A673 (cell line): ENCODE data around the gene MGLL.

Experiments used
- EZH2 ChIP-seq: fragments of 200-600 bp; sonication (generic); IDR thresholded peaks from 2 replicates; pipeline ENCODE4 v1.6.1; 2017; ENCODE audit warnings: borderline replicate concordance, low read depth, mild to moderate bottlenecking, mixed read lengths, antibody characterized with exemption, low read length; ENCODE audit not compliant: poor library complexity, severe bottlenecking
- TF ChIP-seq, protein P1 (sequence below): fragments of 300-800, 200-600 bp; sonication (generic); conservative IDR thresholded peaks from 2 replicates; pipeline ENCODE4 v1.5.1; 2017; ENCODE audit warnings: low read depth, mild to moderate bottlenecking, antibody characterized with exemption, low read length, moderate library complexity, mixed read lengths

DNA sequence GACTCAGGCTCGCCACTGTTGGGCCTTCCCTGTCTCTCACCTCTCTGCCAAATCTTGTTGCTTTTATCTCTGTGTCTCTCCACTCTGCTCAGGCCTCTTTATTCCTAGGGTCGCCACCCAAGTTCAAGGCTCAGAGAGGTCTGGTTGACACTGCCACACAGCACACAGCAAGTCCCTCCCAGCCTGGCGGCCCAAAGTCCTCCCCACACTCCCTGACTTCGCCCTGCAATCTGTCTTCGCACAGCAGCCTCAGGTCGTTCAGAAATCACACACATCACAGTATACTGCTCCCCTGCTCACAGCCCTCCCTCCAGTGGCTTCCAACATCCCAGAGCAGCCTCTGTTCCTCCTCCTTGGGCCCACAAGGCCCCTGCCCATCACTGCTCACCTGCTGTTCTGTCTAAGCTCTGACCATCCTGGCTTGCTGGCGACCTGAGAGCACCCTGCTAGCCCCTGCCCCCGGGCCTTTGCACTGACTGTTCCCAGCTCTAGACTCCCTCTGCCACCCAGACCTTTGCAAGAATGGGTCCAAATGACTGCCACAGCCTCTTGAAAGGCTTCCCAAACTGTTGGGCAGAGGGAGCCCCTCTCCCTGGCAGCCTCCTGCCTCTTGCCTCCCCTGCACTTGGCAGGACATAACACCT lies 48.4 kb downstream of the MGLL start:
- TF ChIP-seq, protein P1, sequence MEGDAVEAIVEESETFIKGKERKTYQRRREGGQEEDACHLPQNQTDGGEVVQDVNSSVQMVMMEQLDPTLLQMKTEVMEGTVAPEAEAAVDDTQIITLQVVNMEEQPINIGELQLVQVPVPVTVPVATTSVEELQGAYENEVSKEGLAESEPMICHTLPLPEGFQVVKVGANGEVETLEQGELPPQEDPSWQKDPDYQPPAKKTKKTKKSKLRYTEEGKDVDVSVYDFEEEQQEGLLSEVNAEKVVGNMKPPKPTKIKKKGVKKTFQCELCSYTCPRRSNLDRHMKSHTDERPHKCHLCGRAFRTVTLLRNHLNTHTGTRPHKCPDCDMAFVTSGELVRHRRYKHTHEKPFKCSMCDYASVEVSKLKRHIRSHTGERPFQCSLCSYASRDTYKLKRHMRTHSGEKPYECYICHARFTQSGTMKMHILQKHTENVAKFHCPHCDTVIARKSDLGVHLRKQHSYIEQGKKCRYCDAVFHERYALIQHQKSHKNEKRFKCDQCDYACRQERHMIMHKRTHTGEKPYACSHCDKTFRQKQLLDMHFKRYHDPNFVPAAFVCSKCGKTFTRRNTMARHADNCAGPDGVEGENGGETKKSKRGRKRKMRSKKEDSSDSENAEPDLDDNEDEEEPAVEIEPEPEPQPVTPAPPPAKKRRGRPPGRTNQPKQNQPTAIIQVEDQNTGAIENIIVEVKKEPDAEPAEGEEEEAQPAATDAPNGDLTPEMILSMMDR, result no peak
- no peak for TF ChIP-seq EZH2
